RWPE1 (cell line): Measurements from ENCODE around the gene GMCL2.

Experiments used
- CTCF ChIA-PET: fragments of 350-600 bp; sonication (Branson Sonifier 250); formaldehyde crosslinking; extraction: SDS; loops from one replicate; lab custom pipeline; 2021; lab: Yijun Ruan, JAX
- POLR2A ChIA-PET: fragments of 400-600 bp; formaldehyde crosslinking; extraction: SDS; loops from one replicate; lab custom pipeline; 2020; ENCODE audit warnings: antibody characterized with exemption; ENCODE audit not compliant: low non-redundant PET; lab: Yijun Ruan, JAX
- DNase-seq: peaks from one replicate; pipeline ENCODE4 v3.0.0; 2012; ENCODE audit warnings: low spot score
- H3K27ac ChIP-seq: fragments of 450-650 bp; 2 replicates; pipeline ENCODE4 v1.5.1; 2017
- CTCF ChIP-seq: fragments of 450-650 bp; conservative IDR thresholded peaks from 2 replicates; pipeline ENCODE4 v1.5.1; 2017; ENCODE audit warnings: low read depth, mild to moderate bottlenecking

The GMCL2 gene

GRCh38 chr5:178218237-178218776 is 31.1 kb upstream of the GMCL2 start:
- no peak overlapping the region for H3K27ac ChIP-seq
- ChIA-PET CTCF (interaction anchor here (0.6 kb wide), 1 partner anchor 55 kb away, joined by 5 read pairs; no protein-coding TSS in a partner anchor), POLR2A (no interaction called here)
- TF ChIP-seq CTCF: no peak
- DNase-seq: no peak

- no peak for TF ChIP-seq CTCF
- no peak for DNase-seq
- POLR2A ChIA-PET: no interaction called here
- H3K27ac ChIP-seq: peak overlapping the region; percentile 49
- CTCF ChIA-PET: interaction anchor here (0.6 kb wide), 1 partner anchor 53 kb away, joined by 3 read pairs; no protein-coding TSS in a partner anchor
Measured at GRCh38 chr5:178216779-178217178, 29.6 kb upstream of the GMCL2 start.

GRCh38 chr5:178216088-178216534 is 28.9 kb upstream of the GMCL2 start:
- H3K27ac ChIP-seq: peak overlapping the region; percentile 57
- ChIA-PET POLR2A (interaction anchor here (0.6 kb wide), 1 partner anchor 15 kb away, joined by 3 read pairs; no protein-coding TSS in a partner anchor), CTCF (no interaction called here)
- no peak for TF ChIP-seq CTCF
- DNase-seq: no peak

- TF ChIP-seq CTCF: no peak
- POLR2A ChIA-PET: interaction anchor here (0.6 kb wide), 1 partner anchor 16 kb away, joined by 3 read pairs; no protein-coding TSS in a partner anchor
- peak overlapping the region; percentile 57 for H3K27ac ChIP-seq
- DNase-seq: no peak
- CTCF ChIA-PET: no interaction called here
Measured at GRCh38 chr5:178215280-178216002, 28.3 kb upstream of the GMCL2 start.

- DNase-seq: no peak
- H3K27ac ChIP-seq: peak overlapping the region; percentile 57
- ChIA-PET POLR2A (interaction anchor here (1.9 kb wide), 1 partner anchor 10 kb away, joined by 7 read pairs; the partner anchor contains the start of gene HNRNPAB), CTCF (interaction anchor here (0.6 kb wide), 1 partner anchor 229 kb away, joined by 4 read pairs; no protein-coding TSS in a partner anchor)
- no peak for TF ChIP-seq CTCF
Measured at GRCh38 chr5:178214160-178214803, 27.1 kb upstream of the GMCL2 start.

- H3K27ac ChIP-seq: peak overlapping the region; percentile 57; the same call in 1 of the 2 replicates
Measured at GRCh38 chr5:178213748-178214151, 26.6 kb upstream of the GMCL2 start.

More at GRCh38 chr5:178213748-178214151, 26.6 kb upstream of the GMCL2 start:
- no peak for TF ChIP-seq CTCF
- no peak for DNase-seq
- POLR2A ChIA-PET: interaction anchor here (0.6 to 1.9 kb wide), 2 partner anchors 9 to 22 kb away, joined by 3 to 7 read pairs; partner anchors contain the start of gene HNRNPAB
- CTCF ChIA-PET: interaction anchor here (0.6 kb wide), 1 partner anchor 229 kb away, joined by 4 read pairs; no protein-coding TSS in a partner anchor
